GM19043 (cell line): ENCODE data around the gene OCA2.
A peak's percentile ranks its signal among the peaks of the same experiment; 100 is the strongest.

ENCODE experiments used
- ATAC-seq: cut with Tn5 transposase; IDR thresholded peaks from one replicate; pipeline ENCODE4 v1.9.1; 2021; ENCODE audit warnings: low read depth; ENCODE audit not compliant: unreplicated experiment

Gene OCA2

GRCh38 chr15:28105793-28106192, 6.7 kb upstream of the OCA2 start:
- no peak for ATAC-seq

DNA sequence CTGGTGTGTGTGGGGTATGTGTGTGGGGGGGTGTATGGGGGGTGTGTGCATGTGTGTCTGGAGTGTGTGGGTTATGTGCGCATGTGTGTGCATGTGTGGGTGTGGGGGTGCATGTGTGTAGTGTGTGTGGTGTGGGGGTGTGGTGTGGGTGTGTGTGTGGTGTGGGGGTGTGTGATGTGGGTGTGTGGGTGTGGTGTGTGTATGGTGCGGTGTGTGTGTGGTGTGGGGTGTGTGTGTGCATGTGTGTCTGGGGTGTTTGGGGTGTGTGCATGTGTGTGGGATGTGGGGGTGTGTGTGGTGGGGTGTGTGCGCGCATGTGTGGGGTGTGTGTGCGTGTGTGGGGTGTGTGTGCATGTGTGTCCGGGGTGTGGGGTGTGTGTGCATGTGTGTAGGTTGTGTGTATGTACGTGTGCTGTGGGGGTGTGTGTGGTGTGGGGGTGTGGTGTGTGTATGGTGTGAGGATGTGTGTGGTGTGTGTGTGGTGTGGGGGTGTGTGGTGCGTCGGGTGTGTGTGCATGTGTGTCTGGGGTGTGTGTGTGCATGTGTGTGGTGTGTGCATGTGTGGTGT, 6.2 kb upstream of the OCA2 start:
- no peak for ATAC-seq

GRCh38 chr15:28104326-28104725, 5.2 kb upstream of the OCA2 start:
- no peak for ATAC-seq

DNA sequence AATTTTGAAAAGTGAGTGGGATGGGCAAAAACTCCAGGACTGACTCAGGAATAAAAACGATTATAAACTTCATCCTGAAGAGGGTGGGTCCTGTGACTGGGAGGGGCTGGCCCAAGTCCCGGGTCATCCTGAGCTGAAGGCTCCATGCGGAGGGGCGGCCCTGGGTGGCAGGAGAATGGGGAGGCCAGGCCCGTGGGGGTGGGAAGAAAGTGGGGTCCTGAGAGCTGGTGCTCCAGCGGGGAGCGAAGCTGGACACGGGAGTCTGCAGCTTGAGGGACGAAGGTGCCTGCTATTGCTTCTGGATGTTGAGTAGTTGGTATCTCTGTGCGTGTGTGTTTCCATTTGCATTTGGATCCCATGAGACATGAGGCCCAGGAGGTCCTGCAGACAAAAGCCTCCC, 4.7 kb upstream of the OCA2 start:
- ATAC-seq = no peak

DNA sequence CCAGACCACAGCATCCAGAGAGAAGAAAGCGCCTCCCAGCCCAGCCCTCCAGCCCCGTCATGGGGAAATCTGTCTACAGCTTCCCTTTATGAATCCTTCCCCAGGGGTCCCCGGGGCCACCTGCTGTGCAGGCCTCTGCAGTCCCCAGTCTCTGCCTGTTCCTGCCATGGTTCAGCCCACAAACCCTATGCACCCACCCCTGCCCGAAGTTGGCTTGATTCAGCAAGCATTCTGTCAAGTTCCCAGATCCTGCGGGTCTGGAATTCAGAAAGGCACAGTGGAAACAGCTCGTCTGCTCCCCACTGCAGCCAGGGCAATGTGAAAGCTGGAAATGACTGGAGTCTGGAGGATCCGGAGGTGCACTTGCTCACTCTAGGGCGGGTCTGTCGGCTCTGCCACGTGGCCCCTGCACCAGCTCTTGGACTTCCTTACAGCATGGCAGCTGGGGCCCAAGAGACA, 2.9 kb upstream of the OCA2 start:
- ATAC-seq = no peak

DNA sequence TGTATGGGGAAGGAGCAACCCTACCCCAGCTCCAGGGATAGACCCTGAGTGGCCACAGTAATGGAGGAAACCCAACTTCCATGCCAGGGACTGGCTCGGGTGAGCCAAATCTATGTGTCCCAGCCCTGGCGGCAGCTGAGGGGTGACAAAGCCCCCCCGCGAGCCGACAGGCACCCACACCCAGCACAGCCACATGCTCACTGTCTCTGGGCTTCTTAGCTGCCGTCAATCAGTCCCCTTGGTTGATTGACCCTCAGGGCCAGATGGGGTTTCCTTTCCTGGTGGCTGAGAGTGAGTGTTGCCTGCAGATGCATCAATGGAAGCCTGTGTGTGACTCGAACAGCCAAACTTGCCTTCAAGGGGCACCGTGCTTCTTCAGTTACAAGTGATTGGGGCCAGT, 2.1 kb upstream of the OCA2 start:
- ATAC-seq = no peak

GRCh38 chr15:28100516-28101195, 1.5 kb upstream of the OCA2 start:
- ATAC-seq = no peak

DNA sequence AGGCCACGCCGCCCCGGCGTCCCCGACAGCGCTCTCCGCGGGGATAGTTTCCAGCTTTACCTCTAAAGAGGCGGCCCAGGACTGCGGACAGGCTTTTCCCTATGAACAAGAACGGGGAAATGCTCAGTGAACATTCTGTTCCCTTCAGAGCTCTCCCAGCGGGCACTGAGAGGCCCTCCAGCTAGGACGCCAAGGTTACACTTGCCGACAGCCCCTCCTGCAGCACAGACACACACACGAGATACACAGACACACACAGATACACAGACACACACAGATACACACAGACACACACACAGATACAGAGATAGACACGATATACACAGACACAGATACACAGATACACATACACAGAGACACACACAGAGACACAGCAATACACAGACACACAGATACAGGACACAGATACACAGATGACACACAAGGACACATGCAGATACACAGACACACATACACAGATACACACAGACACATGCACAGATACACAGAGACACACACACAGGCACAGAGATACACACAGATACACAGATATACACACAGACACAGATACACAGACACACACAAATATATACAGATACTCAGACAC, 533 bp upstream of the OCA2 start:
- ATAC-seq = no peak

- no peak for ATAC-seq
These were observed 752 bp downstream of the OCA2 start for GRCh38 chr15:28098360-28098765.

GRCh38 chr15:28097656-28098359, 1.3 kb downstream of the OCA2 start:
- no peak for ATAC-seq

DNA sequence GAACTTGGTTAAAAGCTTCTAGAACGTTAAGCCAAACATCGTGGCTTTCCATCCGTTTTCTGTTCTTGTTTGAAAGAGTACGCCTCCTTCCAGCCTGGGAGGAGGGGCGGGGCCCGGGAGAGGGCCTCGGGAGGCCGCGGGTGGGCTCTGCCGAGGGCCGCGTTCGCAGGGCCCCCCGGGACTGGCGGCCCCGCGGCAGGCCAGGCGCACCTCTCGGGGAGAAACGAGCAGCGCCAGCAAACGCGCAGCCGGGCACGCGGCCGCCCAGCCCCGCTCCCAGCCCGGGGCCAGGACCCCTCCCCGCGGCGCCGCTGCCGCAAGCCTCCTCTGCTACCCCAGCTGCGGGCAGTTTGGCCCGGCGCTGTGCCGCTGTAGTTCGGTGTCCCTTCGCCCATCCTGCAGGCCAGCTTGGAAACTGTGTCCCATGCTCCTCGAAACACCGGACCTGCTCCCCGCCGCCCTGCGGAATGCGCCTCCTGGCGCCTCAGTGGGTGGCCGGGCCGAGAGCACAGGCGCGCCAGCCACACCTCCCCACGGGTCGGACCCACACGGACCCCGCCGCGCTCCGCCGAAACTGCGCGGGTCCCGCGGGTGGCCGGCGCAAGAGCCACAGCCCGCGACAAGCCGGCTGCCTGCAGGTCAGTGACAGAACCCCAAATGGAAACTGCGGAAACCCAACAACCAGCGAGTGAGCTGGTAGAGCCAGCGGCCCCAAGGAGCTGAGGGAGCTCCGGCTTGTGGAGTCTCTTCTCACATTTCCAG, 2.3 kb downstream of the OCA2 start:
- ATAC-seq = no peak

DNA sequence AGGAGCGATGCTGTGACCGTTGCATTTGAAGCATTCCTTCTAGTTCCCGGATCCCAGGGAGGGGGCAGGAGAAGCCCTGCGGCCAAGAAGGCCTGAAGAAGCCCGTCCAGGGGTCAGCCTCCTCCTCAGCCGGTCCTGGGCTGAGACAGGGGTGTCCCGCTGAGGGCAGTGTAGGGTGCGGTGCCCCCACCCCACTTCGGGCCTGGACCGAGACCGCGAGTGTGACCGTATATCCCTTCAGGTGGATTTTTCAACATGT, 2.8 kb downstream of the OCA2 start:
- ATAC-seq = no peak

- ATAC-seq = no peak
These were observed 4.2 kb downstream of the OCA2 start for GRCh38 chr15:28094732-28095521.

DNA sequence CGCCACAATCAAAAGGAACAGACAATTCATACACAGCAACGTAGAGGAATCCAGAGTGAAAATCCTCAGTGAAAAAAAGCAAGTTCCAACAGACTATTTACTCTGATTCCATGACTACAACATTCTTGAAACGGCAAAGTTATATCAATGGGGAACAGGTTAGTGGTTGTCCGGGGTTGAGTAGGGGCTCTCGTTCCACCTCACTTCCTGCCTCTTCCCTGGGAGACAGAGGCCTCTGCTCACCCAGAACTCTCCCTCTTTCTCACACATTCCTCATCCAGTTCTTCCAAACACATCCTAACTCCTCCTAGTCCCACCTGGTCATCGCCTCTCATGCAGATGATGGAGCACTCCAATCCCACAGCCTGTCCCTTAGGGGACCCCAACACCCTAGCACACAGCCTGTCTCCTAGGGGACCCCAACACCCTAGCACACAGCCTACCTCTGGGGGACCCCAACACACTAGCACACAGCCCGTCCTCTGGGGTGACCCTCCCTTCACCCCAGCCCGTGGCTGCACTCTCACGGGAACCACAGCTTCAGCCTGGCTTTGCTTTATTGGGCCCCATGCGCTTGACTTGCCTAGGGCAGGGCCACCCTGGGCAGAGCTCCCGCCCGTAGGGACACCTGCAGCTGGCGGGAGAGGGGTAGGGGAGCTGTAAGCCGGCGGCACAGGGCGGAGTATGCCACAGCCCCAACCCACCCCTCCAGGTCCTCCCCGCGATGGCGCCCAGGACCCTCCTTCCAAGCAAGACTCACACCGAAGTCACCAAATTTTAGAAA, 5.2 kb downstream of the OCA2 start:
- no peak for ATAC-seq

- ATAC-seq = no peak
These were observed 7.8 kb downstream of the OCA2 start for GRCh38 chr15:28091313-28091712.

DNA sequence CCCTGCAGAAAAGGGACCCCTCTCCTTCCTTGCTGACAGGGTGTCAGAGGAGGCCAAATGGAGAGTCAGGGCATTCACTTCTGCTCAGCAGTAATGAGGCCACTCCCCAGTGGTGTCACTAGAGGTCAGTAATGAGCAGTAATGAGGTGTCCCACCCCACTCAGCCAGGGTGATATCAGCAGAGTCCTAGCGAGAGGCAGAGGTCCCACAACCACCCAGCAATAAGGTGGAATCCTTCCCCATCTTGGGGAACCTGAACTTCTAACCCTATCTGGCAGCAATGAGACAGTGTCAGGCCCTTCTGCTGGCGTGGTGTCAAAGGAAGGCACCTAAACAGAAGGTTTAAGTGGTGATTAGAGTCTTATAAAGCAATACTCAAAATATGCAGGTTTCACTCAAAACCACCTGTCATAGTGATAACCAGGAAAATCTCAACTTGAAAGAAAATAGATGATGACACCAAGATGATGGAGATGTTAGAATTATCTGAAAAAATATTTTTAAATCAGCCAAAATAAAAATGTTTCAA, 12.9 kb downstream of the OCA2 start:
- peak; percentile 99 for ATAC-seq

DNA sequence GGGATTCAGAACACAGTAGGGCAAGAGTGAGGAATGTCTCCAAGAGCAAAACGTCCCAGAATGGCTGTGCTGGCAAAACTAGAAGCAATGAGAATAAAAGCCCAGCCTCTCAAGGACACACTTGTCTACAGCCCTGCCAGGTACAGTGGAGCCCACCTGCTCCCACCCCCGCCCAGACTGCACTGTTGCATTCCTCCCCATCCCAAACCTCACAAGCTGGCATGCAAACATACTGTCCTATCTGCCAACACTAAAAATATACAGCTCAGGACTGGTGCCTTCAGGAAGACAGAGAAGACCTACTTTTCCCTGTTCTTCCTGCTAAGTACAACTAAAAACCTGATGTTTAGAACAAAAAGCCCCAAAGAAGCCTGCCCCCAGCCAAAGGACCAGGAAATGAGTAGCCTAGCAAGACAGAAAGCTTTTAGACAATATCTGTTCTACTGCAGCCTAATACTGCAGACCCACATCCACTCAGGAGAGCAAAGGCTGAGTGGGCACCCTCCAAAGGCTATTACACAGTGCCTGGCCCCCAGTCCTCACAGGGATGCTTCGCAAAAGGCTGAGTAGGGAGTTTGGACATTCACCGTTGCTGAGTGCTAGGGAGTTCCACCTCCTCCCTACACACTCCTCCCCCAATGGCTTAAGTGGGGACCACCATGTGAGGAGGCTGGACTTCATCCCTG, 13.5 kb downstream of the OCA2 start:
- ATAC-seq = no peak

DNA sequence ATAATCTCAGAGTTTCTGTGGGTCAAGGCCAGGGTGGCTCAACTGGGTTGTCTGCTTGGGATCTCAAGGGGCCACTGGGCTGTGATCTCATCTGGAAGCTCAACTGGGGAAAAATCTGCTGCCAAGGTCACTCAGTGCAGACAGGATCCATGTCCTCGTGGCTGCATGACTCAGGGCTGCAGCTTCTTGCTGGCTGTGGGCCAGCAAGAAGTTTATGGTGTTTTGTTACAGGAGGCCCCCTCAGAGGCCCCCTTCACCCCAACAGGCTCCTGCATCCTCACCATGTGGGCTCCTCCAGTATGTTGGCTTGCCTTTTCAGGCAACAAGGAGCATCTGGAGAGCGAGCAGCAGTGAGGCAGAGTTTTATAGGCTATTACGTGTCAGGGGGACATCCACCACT, 14.6 kb downstream of the OCA2 start:
- no peak for ATAC-seq
